Breast epithelium (tissue), 3 donors: Measurements from ENCODE around the gene LRRTM4.

Experiments
- POLR2A ChIP-seq: fragments of 450-650 bp; IDR thresholded peaks from one replicate; pipeline ENCODE4 v1.6.1; 2016; ENCODE audit warnings: antibody characterized with exemption, mild to moderate bottlenecking, moderate library complexity
- POLR2AphosphoS5 ChIP-seq, 3 donors: sonication (generic); formaldehyde crosslinking; IDR thresholded peaks; one replicate each; pipeline ENCODE4 v1.6.1; 2017; ENCODE audit warnings: antibody characterized with exemption in 3 of 3
- TF ChIP-seq, protein P1 (sequence below), 3 donors: fragments of 450-650 bp; IDR thresholded peaks; one replicate each; pipeline ENCODE4 v1.5.1; 2016 to 2017; ENCODE audit warnings: antibody characterized with exemption in 3 of 3, mild to moderate bottlenecking in 3 of 3, moderate library complexity in 3 of 3

DNA sequence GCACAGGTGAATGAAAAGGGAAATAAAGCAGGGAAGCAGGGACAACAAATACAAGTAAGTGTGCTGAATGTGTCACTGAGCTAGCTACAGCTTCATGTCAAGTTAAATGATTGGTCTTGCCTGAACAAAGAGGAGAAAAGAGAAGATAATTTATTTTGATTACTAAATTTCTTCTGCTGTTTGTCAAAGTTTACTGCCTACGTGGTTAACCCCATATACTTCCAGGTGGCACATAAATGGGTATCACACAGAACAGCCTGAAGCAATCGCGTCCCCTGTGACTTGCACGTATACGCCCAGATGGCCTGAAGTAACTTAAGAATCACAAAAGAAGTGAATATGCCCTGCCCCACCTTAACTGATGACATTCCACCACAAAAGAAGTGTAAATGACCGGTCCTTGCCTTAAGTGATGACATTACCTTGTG lies 434.2 kb downstream of the LRRTM4 start:
- TF ChIP-seq, protein P1, sequence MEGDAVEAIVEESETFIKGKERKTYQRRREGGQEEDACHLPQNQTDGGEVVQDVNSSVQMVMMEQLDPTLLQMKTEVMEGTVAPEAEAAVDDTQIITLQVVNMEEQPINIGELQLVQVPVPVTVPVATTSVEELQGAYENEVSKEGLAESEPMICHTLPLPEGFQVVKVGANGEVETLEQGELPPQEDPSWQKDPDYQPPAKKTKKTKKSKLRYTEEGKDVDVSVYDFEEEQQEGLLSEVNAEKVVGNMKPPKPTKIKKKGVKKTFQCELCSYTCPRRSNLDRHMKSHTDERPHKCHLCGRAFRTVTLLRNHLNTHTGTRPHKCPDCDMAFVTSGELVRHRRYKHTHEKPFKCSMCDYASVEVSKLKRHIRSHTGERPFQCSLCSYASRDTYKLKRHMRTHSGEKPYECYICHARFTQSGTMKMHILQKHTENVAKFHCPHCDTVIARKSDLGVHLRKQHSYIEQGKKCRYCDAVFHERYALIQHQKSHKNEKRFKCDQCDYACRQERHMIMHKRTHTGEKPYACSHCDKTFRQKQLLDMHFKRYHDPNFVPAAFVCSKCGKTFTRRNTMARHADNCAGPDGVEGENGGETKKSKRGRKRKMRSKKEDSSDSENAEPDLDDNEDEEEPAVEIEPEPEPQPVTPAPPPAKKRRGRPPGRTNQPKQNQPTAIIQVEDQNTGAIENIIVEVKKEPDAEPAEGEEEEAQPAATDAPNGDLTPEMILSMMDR (IDR thresholded peaks at IDR 0.05) = no peak
- TF ChIP-seq POLR2A = no peak
- TF ChIP-seq POLR2AphosphoS5 (IDR thresholded peaks at IDR 0.05) = no peak
